Glomerular visceral epithelial cell (primary cell): Measurements from ENCODE around the gene SPON1.

ENCODE experiments used
- DNase-seq: peaks from one replicate; pipeline ENCODE4 v3.0.0-alpha.2; 2016; ENCODE audit errors: extremely low spot score

The SPON1 gene

DNA sequence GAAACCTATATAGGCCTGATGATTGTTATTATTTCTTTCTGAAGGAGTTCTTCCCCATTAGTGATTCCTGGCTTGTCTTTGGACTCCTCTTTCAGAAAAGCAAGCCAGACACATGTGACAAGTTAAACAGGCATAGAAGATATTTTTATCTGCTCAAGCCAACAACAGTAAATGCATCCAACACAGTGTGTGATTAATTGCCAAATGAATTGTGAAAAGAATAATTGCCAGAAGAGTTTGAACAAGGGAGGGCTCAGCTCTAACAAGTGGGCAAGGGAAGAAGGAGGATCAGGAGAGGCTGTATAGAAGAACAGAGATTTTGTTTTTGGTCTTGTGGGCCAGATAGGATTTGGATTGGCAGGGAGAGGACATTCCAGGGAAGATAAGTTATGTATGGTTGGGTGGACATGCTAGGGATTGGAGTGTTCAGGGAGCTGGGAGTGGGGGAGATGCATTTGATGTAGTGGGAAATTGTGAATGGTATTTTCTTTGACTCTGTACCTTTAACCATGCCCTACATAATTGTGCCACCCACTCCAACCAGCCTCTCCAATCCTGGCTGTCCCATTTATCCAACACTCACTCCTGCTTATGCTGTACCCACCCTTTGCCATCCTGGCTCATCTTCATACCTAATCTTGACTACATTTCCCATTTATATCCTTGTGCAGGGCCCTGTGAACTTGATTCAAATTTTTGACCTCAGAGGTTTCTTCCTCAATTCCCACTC lies 223.7 kb downstream of the SPON1 start:
- DNase-seq = no peak

DNA sequence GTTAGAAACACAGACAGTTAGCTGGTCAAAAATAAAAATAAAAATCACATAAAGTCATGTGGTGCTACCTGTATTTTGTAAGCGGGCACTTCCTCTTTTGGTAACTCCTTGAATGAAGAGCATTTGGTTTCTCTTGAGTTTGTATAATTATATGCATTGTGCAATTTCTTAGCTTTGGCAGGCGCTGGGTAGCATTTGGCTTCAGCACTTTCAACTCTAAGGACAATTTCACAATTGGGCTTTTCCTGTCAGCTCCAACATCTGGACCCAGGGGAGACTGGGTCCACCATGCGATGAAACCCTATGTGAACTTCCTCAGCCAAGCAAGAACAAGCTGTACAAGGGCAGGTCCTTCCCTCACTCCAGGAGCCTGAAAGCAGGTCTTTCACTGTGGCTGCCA lies 227.4 kb downstream of the SPON1 start:
- no peak for DNase-seq

DNA sequence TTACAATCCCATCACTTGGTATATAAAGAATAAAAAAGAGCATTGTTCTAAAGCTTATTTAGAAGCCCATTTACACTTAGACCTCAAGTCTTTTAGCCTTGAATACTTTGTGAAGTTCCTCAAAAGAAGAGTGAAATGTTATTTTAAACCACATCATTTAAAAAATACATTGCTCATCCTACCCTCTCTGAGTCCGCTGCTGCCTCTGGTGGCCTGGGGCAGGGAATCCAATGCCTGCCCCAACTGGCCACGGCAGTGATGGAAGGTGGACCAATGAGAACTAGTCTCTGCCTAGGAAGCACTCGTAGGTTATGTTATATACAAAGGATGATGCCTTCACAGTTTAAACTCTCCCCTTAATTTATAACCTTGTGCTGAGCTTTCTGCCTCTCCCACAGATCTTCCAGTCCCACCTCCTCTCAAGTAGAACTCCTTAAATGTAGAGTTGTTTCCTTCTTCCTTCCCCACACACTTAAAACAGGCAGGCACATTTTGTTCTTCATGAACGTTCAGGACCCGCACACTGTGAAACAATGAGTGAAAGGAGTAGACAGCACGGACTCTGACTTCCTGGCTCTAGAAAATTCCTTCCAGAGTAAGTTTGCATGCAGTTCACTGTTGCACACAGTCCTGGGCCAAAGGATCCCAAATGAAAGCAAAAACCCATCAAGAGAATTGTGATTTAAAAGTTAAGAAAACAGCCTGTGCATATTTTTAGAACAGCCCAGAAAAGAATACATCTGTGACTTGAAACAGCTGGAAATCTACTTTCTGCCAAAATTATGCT lies 228.7 kb downstream of the SPON1 start:
- no peak for DNase-seq

GRCh38 chr11:14193644-14194043 lies 231.1 kb downstream of the SPON1 start:
- no peak for DNase-seq

GRCh38 chr11:14202251-14203196 lies 240.0 kb downstream of the SPON1 start:
- no peak for DNase-seq

DNA sequence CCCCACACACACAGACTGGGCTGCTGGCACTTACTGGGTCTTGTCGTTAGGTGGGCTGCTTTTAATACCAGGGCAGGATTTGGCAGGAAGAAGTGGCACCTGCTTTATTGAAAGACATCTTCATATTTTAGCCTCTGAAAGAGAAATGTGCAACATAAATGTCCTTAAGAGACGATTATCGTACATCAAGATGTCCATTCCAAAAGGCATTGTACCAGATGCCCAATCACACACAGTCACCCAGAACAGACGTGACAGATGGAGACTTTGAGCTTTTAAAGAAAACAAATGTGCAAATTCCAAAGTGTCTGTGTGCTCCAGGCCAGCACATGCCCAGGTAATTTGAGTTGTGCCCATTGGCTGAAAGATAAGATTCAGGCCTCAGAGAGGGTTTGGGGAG lies 240.8 kb downstream of the SPON1 start:
- no peak for DNase-seq

GRCh38 chr11:14212986-14213385 lies 250.5 kb downstream of the SPON1 start:
- no peak for DNase-seq

DNA sequence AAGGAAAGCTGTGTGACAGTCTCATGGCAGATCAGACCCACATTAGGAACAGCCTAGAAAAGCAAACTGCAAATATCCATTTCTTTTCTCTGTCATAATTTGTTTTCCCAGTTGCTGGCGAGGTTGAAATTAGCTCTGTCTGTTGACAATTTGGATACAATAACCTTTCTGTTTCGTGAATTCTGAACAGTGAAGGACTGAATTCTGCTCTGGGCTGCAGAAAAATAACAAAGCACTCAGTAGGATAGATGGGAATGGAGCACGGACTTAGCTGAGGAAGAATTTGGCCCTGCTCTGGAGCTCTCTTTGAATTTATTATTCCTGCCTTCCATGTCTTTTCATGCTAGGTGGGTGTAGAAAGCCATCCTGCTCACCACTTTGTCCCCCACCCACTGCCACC lies 256.2 kb downstream of the SPON1 start:
- DNase-seq = no peak

DNA sequence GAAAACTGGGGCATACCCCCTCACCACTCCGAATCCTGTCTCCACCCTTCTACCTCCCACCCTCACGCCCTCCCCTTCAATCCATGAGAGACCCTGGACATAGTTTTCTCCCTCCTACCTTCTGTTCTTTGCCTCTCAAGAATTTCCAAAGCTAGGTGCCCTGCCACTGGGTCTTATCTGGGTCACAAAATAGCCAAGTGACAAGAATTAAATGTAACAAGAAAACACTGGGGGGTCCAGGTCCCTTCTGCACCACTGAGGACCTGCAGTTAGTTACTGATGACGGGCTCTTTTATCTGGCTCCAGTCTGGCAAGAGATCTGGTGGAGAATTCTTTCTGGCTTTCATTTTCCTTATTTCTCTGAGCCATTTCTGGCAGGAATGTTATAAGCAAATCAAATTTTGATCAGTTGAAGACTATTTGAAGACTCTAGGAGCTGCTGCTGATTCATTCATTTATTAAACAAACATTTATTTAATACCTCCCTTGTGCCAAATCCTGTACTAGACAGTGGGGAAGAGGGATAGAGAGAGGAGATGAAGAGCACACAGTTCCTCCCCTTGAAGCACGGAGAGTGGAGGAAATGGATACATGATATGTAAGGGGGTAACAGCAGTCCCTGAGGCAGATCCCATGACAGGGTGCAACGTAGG lies 261.2 kb downstream of the SPON1 start:
- DNase-seq = no peak

GRCh38 chr11:14224395-14224794 lies 261.9 kb downstream of the SPON1 start:
- no peak for DNase-seq

DNA sequence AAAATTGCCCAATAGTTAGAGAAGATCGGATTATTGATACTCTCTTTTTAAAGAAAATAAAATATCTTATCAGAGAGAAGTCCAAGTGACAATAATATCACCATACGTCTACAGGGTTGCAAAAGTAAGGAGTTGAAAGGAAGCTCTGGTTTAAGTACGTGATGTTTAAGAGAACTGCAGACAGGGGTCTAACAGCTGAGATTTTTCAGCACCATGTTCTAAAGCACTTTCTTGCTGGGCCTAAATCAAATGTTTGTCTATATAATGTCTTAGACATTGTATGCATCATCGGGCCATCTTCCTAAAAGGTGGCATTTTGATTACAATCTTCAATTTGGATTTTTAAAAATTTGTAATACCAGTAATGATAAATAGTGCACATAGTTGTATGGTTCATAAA lies 263.1 kb downstream of the SPON1 start:
- DNase-seq = no peak

DNA sequence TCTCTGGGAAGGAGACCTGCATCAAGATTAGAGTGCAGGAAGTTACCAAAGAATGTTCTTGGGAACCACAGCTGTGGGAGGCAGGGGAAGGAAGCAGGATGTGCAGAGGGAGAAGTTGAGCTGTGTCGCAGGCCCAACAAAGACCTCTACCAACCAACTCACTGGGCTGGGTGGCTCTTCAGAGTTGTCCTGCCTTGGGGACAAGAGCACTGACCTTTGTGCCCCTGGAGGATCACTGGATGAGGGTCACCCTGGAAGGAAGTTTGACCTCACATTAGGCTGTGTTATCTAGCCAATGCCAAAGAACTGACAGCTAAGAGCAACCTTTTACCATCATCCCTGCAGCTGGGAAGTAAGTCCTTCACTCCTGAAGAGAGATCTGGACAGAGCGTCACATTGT lies 265.8 kb downstream of the SPON1 start:
- DNase-seq = no peak

DNA sequence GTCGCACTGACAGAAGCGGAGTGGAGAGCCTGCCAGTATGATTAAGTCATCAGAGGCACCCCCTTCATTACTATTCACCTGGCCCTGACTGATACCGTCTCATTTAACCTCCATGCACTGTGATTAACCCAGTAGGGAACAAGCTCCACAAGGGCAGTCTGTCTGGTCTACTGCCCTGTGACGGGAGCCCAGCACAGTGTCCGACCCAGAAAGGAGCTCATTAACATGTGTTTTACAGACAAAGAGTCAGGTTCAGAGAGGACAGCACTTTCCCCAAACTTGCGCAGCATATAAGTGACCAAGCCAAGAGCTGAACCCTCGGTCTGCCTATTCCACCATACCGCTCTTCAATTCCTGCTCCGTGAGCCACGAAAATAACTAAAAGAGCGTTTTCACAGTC lies 266.9 kb downstream of the SPON1 start:
- DNase-seq = no peak

DNA sequence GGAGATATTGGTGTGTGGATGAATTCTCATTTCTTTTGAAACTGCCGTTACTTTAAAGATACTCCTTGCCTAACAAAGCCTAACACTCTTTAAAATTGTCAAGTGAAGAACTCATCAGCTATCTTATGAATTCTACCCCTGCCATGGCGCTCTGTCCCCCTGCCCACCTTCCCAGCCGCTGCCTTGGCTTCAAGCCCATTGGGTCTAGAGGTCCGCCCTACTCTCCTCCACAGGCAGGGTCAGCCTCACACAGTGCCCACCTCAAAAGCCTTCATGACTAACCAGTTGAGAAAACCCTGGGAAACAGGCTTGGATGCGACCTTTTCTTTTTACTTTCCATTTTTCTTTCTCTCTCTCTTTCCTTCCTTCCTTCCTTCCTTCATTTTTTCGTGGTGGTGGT lies 267.9 kb downstream of the SPON1 start:
- DNase-seq = no peak

DNA sequence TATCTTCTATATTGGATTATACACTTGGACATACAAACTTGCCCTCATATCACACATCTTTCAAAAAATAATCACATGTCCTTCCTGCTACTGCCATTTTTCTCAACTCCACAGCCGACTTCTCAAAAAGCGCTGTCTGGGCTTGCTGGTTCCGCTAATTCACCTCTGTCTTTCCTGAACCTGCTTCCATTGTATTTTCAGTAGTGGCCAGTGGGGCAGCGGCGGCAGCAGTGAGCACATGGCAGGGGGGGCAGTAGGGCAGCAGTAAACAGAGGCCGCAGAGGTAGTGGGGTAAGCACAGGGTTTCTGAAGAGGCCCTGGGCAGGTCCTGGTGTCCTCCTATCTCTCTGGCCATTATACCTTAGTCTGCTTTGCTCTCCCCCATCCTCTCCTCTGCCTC lies 270.1 kb downstream of the SPON1 start:
- DNase-seq = no peak

- DNase-seq = no peak
Measured at GRCh38 chr11:14234446-14234845, 271.9 kb downstream of the SPON1 start.

- DNase-seq = no peak
Measured at GRCh38 chr11:14235701-14236100, 273.2 kb downstream of the SPON1 start.

DNA sequence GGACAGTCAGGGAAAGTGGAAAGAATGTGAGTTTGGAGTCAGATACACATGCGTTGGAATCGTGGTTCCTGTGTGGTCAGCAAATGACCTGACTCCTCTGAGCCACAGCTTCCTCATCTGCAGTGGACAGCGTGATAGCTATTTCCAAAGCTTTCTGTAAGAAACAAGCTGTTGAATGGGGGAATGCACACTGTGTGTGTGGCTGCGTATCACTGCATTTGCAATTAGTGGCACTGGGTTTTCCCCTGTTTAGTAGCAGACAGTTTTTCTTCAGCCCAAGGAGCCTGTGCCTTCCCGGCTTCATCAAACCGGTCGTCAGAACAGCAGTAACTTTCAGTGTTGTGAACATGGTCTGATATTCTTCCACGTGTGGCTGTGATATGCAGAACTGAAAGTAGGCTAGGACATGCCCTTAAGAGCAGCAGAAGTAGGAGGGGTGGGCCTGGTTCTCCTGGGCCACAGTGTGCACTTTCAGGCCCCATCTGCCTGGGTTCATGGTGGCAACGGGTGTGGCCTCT lies 275.0 kb downstream of the SPON1 start:
- DNase-seq = no peak

GRCh38 chr11:14240221-14240620 lies 277.7 kb downstream of the SPON1 start:
- DNase-seq = no peak

GRCh38 chr11:14240951-14241350 lies 278.4 kb downstream of the SPON1 start:
- no peak for DNase-seq

DNA sequence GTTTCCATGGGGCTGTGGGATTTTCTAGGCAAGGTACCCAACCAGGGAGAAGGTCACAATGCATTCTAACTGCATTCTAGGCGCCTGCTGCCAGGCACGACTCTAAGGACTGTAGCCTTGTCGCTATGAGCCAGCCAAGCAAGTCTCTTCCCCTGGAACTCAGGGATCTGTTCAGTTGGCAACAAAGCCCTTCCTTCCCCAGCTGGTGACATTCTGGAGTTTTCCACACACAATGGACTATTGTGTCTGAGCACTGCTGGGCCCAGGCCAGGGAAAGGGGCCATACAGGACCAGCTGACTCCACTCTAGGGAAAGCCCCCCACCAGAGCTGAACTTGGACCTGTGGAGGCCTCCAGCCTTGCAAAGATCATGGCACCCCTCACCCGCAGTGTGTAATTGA lies 279.7 kb downstream of the SPON1 start:
- no peak for DNase-seq

GRCh38 chr11:14242733-14243132 lies 280.2 kb downstream of the SPON1 start:
- no peak for DNase-seq
